HL-60 (cell line): ENCODE data around the gene TAS2R60.

Source experiments
- DNase-seq, 2 experiments: peaks; one replicate each; pipeline ENCODE4 v3.0.0-alpha.2; 2010 to 2020; ENCODE audit warnings: low read depth in 1 of 2, low spot score in 1 of 2
- H3K27ac ChIP-seq: fragments of 250-450 bp; sonication (Bioruptor Pico); replicated peaks from 2 replicates; pipeline ENCODE4 v1.5.1; 2020; ENCODE audit warnings: mild to moderate bottlenecking, moderate library complexity
- H3K27me3 ChIP-seq: fragments of 250-450 bp; sonication (Bioruptor Pico); 2 replicates; pipeline ENCODE4 v1.5.1; 2021; ENCODE audit warnings: mild to moderate bottlenecking, moderate library complexity; ENCODE audit not compliant: insufficient read depth, poor library complexity, severe bottlenecking
- H3K4me3 ChIP-seq: replicated peaks from 2 replicates; pipeline ENCODE4 v1.5.1; 2011; ENCODE audit warnings: mild to moderate bottlenecking, control low read depth, low read length; ENCODE audit not compliant: insufficient read depth
- GABPA ChIP-seq: IDR thresholded peaks from 2 replicates; pipeline ENCODE4 v1.6.1; 2012; ENCODE audit warnings: low read depth
- POLR2AphosphoS5 ChIP-seq: IDR thresholded peaks from 2 replicates; pipeline ENCODE4 v1.6.1; 2012; ENCODE audit warnings: low read depth
- SPI1 ChIP-seq: IDR thresholded peaks from 2 replicates; pipeline ENCODE4 v1.6.1; 2012; ENCODE audit warnings: low read depth, mild to moderate bottlenecking, borderline replicate concordance
- TF ChIP-seq, protein P1 (sequence below): IDR thresholded peaks from 2 replicates; pipeline ENCODE4 v1.6.1; 2012; ENCODE audit warnings: low read depth; ENCODE audit not compliant: insufficient replicate concordance
- TF ChIP-seq, protein P2 (sequence below): IDR thresholded peaks from one replicate; pipeline ENCODE4 v1.5.1; 2011; ENCODE audit warnings: low read length, control low read depth, inconsistent platforms; ENCODE audit not compliant: insufficient read depth

Gene TAS2R60

DNA sequence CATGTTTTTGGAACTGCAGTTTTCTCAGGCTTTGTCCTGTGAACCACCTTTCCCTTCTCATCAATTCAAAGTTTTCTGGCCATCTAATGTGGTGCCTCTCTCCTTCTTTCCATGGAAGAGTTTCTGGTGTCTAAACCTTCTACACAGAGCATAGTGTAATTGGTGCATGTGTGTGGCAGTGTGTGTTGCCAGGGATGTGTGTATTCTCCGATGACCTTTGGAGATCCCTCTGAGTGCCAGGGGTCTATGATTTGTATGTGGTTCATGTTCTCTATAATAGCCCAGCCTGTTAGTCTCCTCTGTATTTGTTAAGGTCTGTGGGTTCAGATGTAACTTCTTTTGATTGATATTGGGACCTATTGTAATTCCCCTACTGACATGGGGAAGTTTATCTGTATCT lies 1.5 kb downstream of the TAS2R60 start:
- no peak overlapping the region for H3K27ac ChIP-seq
- TF ChIP-seq GABPA (no peak), POLR2AphosphoS5 (no peak), SPI1 (no peak)
- TF ChIP-seq, protein P1, sequence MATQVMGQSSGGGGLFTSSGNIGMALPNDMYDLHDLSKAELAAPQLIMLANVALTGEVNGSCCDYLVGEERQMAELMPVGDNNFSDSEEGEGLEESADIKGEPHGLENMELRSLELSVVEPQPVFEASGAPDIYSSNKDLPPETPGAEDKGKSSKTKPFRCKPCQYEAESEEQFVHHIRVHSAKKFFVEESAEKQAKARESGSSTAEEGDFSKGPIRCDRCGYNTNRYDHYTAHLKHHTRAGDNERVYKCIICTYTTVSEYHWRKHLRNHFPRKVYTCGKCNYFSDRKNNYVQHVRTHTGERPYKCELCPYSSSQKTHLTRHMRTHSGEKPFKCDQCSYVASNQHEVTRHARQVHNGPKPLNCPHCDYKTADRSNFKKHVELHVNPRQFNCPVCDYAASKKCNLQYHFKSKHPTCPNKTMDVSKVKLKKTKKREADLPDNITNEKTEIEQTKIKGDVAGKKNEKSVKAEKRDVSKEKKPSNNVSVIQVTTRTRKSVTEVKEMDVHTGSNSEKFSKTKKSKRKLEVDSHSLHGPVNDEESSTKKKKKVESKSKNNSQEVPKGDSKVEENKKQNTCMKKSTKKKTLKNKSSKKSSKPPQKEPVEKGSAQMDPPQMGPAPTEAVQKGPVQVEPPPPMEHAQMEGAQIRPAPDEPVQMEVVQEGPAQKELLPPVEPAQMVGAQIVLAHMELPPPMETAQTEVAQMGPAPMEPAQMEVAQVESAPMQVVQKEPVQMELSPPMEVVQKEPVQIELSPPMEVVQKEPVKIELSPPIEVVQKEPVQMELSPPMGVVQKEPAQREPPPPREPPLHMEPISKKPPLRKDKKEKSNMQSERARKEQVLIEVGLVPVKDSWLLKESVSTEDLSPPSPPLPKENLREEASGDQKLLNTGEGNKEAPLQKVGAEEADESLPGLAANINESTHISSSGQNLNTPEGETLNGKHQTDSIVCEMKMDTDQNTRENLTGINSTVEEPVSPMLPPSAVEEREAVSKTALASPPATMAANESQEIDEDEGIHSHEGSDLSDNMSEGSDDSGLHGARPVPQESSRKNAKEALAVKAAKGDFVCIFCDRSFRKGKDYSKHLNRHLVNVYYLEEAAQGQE, result no peak
- TF ChIP-seq, protein P2, sequence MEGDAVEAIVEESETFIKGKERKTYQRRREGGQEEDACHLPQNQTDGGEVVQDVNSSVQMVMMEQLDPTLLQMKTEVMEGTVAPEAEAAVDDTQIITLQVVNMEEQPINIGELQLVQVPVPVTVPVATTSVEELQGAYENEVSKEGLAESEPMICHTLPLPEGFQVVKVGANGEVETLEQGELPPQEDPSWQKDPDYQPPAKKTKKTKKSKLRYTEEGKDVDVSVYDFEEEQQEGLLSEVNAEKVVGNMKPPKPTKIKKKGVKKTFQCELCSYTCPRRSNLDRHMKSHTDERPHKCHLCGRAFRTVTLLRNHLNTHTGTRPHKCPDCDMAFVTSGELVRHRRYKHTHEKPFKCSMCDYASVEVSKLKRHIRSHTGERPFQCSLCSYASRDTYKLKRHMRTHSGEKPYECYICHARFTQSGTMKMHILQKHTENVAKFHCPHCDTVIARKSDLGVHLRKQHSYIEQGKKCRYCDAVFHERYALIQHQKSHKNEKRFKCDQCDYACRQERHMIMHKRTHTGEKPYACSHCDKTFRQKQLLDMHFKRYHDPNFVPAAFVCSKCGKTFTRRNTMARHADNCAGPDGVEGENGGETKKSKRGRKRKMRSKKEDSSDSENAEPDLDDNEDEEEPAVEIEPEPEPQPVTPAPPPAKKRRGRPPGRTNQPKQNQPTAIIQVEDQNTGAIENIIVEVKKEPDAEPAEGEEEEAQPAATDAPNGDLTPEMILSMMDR, result no peak
- peaks cover 6% of the 10 kb centered on the region for H3K27me3 ChIP-seq
- no peak overlapping the region for H3K4me3 ChIP-seq
- DNase-seq, result no peak

DNA sequence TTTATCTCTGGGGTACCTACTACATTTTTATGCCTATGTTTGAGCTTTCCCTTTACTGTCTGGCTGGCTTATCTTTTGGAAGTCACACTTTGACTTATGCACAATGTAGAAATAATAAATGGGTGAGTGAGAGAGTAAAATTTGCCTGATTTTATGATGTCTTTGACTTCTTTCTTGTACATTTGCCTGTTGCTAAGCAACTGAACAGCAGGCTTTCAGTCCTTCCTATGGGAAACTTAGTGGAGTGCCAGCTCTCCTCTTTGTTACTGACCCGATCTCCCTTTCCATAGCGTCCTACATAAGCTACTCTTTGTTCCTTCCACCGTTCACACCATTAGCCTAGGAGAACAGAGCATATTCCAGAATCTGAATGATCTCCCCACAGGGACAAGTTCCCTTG lies 4.2 kb downstream of the TAS2R60 start:
- no peak for TF ChIP-seq SPI1
- TF ChIP-seq, protein P1, result no peak
- TF ChIP-seq, protein P2, result no peak
- H3K27me3 ChIP-seq, result peaks cover 6% of the 10 kb centered on the region
- no peak overlapping the region for H3K27ac ChIP-seq
- DNase-seq, result no peak
- H3K4me3 ChIP-seq, result no peak overlapping the region

DNA sequence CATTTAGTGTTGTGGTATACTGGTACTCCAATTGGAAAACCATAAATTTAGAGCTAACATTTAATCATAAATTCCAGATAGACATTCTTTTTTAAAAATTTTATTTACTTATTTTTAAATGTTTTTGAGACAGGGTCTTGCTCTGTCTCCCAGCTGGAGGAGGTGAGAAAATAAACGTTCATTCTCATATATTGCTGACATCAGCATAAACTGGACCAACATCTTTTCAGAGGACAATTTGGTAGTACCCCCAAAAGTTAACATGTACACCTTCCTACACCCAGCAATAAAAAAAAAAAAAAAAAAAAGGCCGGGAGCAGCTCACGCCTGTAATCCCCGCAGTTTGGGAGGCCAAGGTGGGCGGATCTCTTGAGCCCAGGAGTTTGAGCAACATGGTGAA lies 5.2 kb downstream of the TAS2R60 start:
- DNase-seq, result no peak
- H3K27me3 ChIP-seq, result peaks cover 6% of the 10 kb centered on the region
- H3K4me3 ChIP-seq, result no peak overlapping the region
- TF ChIP-seq POLR2AphosphoS5 (no peak), GABPA (no peak), SPI1 (no peak)
- TF ChIP-seq, protein P1, result no peak
- TF ChIP-seq, protein P2, result no peak
- H3K27ac ChIP-seq, result no peak overlapping the region
